Astrocyte (in vitro differentiated cells and primary cell): ENCODE data around the gene AHNAK.

ENCODE experiments used
- EZH2 ChIP-seq: IDR thresholded peaks from 2 replicates; pipeline ENCODE4 v1.6.1; 2012; ENCODE audit warnings: mild to moderate bottlenecking, low read length, inconsistent platforms; ENCODE audit not compliant: insufficient read depth
- TF ChIP-seq, protein P1 (sequence below): IDR thresholded peaks from 2 replicates; pipeline ENCODE4 v1.5.1; 2011; ENCODE audit warnings: low read depth, mild to moderate bottlenecking, inconsistent platforms, low read length, moderate library complexity; ENCODE audit not compliant: insufficient read depth

DNA sequence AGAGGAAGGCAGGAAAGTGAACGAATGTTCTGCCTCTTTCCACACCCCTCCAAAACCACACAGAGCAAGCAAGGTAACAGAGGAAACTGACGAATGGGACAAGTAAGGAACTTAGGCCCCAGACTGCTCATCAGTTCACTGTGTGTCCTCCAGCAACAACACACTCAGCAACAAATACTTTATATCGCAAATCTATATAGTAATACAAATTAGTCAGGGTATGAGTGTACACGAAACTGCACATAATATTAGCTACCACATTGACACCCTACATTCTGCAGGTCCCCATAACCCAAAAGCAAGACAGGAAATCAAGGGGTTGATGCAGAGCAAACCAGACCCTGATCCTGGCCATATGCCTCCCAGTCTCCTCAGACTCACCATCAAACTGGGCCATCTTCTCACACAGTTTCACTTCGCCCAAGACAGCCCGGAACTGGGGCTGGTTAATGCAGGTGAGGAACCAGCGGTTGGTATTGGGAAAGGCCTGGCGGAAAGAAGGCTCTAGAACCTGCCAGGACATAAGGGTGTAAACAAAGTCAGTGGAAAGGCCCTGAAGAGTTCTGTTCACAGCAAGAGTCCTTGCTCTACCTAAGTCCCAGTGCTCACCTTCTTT is 20.5 kb upstream of the AHNAK start:
- TF ChIP-seq, protein P1, sequence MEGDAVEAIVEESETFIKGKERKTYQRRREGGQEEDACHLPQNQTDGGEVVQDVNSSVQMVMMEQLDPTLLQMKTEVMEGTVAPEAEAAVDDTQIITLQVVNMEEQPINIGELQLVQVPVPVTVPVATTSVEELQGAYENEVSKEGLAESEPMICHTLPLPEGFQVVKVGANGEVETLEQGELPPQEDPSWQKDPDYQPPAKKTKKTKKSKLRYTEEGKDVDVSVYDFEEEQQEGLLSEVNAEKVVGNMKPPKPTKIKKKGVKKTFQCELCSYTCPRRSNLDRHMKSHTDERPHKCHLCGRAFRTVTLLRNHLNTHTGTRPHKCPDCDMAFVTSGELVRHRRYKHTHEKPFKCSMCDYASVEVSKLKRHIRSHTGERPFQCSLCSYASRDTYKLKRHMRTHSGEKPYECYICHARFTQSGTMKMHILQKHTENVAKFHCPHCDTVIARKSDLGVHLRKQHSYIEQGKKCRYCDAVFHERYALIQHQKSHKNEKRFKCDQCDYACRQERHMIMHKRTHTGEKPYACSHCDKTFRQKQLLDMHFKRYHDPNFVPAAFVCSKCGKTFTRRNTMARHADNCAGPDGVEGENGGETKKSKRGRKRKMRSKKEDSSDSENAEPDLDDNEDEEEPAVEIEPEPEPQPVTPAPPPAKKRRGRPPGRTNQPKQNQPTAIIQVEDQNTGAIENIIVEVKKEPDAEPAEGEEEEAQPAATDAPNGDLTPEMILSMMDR = no peak
- TF ChIP-seq EZH2 = no peak
